K562 (cell line): ENCODE results near the gene CORT. TPM values are rescaled to one million over a fixed set of nuclear protein-coding genes. Genes with fewer than 3 reads are reported as not detected.

Experiments
- ASH1L ChIP-seq: fragments of 450-650 bp; IDR thresholded peaks from 2 replicates; pipeline ENCODE4 v1.6.1; 2018; ENCODE audit warnings: borderline replicate concordance, mild to moderate bottlenecking, low read depth; ENCODE audit not compliant: partially characterized antibody
- CREBBP ChIP-seq: IDR thresholded peaks from one replicate; pipeline ENCODE4 v1.6.1; 2012; ENCODE audit warnings: low read depth, mild to moderate bottlenecking, control low read depth, inconsistent platforms, low read length
- DPF2 ChIP-seq: fragments of 450-650 bp; IDR thresholded peaks from 2 replicates; pipeline ENCODE4 v1.6.1; 2016
- NR1H2 ChIP-seq: sonication (generic); formaldehyde crosslinking; IDR thresholded peaks from 2 replicates; pipeline ENCODE4 v1.4.0; 2020; ENCODE audit warnings: mild to moderate bottlenecking, missing genetic modification reagents
- NR2C1 ChIP-seq, 2 experiments: fragments of 450-650 bp; IDR thresholded peaks; 2 replicates each; pipeline ENCODE4 v1.6.1; 2017; ENCODE audit warnings: mild to moderate bottlenecking in 2 of 2, antibody characterized with exemption in 1 of 2, inconsistent platforms in 1 of 2, missing compliant biosample characterization in 1 of 2, missing genetic modification characterization in 1 of 2
- POLR3A ChIP-seq: IDR thresholded peaks from 2 replicates; pipeline ENCODE4 v1.6.1; 2011; ENCODE audit warnings: borderline replicate concordance, mild to moderate bottlenecking, moderate library complexity; ENCODE audit not compliant: insufficient read length, insufficient read depth; ENCODE audit errors: extremely low read depth
- PRDM10 ChIP-seq: fragments of 450-650 bp; IDR thresholded peaks from 2 replicates; pipeline ENCODE4 v1.6.1; 2018; ENCODE audit not compliant: partially characterized antibody
- TOE1 ChIP-seq, 2 experiments: fragments of 450-650 bp in 1 of 2; sonication (generic) in 1 of 2; formaldehyde crosslinking in 1 of 2; IDR thresholded peaks; 2 replicates each; pipeline versions ENCODE4 v1.7.1 to v1.8.0; 2016 to 2022; ENCODE audit warnings: borderline replicate concordance in 2 of 2, mild to moderate bottlenecking in 2 of 2, antibody characterized with exemption in 1 of 2, inconsistent platforms in 1 of 2, low read depth in 1 of 2, missing genetic modification reagents in 1 of 2, moderate library complexity in 1 of 2
- TRIM24 ChIP-seq, 2 experiments: fragments of 450-650 bp; IDR thresholded peaks; 2 replicates each; pipeline ENCODE4 v1.6.1; 2016
- VEZF1 ChIP-seq: fragments of 200-800 bp; sonication (Bioruptor generic); IDR thresholded peaks from 2 replicates; pipeline ENCODE4 v1.6.1; 2017; ENCODE audit warnings: missing genetic modification characterization, missing compliant biosample characterization
- ZNF639 ChIP-seq, 2 experiments: fragments of 200-800 bp in 1 of 2; sonication (Bioruptor generic) in 1 of 2; sonication (generic) in 1 of 2; formaldehyde crosslinking in 1 of 2; IDR thresholded peaks in 1 of 2; conservative IDR thresholded peaks in 1 of 2; 2 replicates each; pipeline versions ENCODE4 v1.5.0 to v1.6.1; 2016 to 2020; ENCODE audit warnings: missing compliant biosample characterization in 1 of 2, missing genetic modification characterization in 1 of 2, missing genetic modification reagents in 1 of 2
- ZNF717 ChIP-seq: fragments of 250-450 bp; sonication (Bioruptor Pico); IDR thresholded peaks from 2 replicates; pipeline ENCODE4 v1.5.0; 2021
- polyA plus RNA-seq, 8 experiments: library from polyadenylated mRNA; depleted of rRNA in 4 of 8; stranded (reverse) in 5 of 8; unstranded in 3 of 8; fragments of >200 nt; fragmentation: Nextera tagmentation in 2 of 8; fragmentation: Illumina TruSeq in 1 of 8; extraction: Ambion mirVana in 2 of 8; extraction: Trizol in 1 of 8; gene quantifications; 2 replicates each; pipeline versions ENCODE4 v1.2.1 to v1.2.3, GENCODE V29; 2011 to 2014; ENCODE audit warnings: inconsistent platforms in 1 of 8, missing spikeins in 1 of 8
- total RNA-seq, 7 experiments: library from RNA; depleted of rRNA in 6 of 7; stranded (reverse); fragments of >200 nt in 6 of 7; fragmentation: Illumina TruSeq in 2 of 7; extraction: Trizol in 2 of 7; gene quantifications; 2 replicates each; pipeline versions ENCODE4 v1.2.1 to v1.2.3, GENCODE V29; 2011 to 2021; ENCODE audit warnings: low replicate concordance in 1 of 7
- TF ChIP-seq, protein P1 (sequence below), 2 experiments: fragments of 450-650 bp; IDR thresholded peaks; 2 replicates each; pipeline ENCODE4 v1.6.1; 2018; ENCODE audit warnings: mild to moderate bottlenecking in 2 of 2, low read depth in 1 of 2; ENCODE audit not compliant: partially characterized antibody in 2 of 2

Gene CORT
- total and polyA plus RNA-seq, 9 of the 15 experiments (the other 6 are each of a cell fraction or from before 2014, with no cell fraction given): 0.08 to 0.54 (median 0.13) TPM; not detected in 5

DNA sequence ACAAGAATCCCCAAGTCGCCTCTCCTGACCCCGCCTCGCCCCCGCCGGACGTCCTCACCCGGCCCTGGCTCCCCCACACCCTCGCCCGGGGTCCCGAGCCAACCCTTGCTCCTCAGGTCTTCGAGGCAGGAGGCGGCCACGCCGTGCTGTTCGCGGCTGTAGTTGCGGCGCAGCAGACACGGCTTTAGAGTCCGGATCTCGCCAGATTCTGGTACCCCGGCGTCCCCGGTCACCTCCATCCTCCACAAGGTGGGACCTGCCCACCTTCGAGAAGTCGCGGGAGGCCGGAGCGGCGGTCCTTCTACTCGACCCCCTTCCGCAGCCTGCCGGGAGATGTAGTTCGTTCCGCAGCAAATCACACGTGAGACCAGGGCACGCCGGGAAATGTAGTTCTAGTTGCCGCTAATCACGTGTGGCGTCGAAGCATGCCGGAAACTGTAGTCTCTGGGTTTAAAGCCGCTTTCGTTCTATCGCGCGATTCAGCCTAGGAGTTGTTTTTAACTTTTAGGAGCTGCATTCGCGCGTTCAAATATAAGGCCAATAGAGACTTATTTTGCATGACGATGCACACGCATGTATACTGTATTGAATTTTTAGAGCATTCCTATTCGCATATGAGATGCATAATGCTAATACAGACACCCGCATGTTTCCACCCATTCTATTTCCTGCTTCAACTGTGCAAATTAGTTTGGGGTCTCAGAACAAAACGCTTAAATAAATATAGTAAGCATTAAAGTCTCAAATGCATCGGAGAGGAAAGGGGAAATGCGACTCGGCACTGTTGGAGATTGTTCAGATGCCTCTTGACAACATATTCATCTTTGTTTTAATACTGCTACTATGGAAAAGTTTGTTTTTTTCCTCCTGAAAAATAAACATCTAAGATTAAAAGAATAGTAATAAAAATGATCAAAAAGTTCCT lies 22.7 kb downstream of the CORT start, which contains the start of gene DFFA (continued):
- TF ChIP-seq PRDM10 (peak; percentile 82), NR2C1 (IDR thresholded peaks at IDR 0.05) (peak; percentile 92), NR2C1 (tag; IDR thresholded peaks at IDR 0.05) (peak; percentile 96), DPF2 (no peak; the same call in 1 of the 2 replicates), TOE1 (IDR thresholded peaks at IDR 0.05; ENCODE audit: borderline replicate concordance) (peak; percentile 91), TOE1 (CRISPR knock-in tag; IDR thresholded peaks at IDR 0.05; ENCODE audit: borderline replicate concordance, low read depth) (0 out of 2 replicates have a peak, but pooled peaks have one; percentile 54), VEZF1 (CRISPR knock-in tag) (peak; percentile 85), ZNF717 (CRISPR knock-in tag) (no peak), ASH1L (peak; percentile 75), NR1H2 (CRISPR knock-in tag) (no peak), ZNF639 (CRISPR knock-in tag; conservative IDR thresholded peaks at IDR 0.05 in 1 of 2, IDR thresholded peaks at IDR 0.05 in 1 of 2) (peak in 1 of 2 experiments; percentile 86; a peak in 2 of 4 replicates), POLR3A (no peak), CREBBP (no peak), TRIM24 (IDR thresholded peaks at IDR 0.05) (peak in 1 of 2 experiments; percentile 36; a peak in 2 of 4 replicates)
- TF ChIP-seq, protein P1, sequence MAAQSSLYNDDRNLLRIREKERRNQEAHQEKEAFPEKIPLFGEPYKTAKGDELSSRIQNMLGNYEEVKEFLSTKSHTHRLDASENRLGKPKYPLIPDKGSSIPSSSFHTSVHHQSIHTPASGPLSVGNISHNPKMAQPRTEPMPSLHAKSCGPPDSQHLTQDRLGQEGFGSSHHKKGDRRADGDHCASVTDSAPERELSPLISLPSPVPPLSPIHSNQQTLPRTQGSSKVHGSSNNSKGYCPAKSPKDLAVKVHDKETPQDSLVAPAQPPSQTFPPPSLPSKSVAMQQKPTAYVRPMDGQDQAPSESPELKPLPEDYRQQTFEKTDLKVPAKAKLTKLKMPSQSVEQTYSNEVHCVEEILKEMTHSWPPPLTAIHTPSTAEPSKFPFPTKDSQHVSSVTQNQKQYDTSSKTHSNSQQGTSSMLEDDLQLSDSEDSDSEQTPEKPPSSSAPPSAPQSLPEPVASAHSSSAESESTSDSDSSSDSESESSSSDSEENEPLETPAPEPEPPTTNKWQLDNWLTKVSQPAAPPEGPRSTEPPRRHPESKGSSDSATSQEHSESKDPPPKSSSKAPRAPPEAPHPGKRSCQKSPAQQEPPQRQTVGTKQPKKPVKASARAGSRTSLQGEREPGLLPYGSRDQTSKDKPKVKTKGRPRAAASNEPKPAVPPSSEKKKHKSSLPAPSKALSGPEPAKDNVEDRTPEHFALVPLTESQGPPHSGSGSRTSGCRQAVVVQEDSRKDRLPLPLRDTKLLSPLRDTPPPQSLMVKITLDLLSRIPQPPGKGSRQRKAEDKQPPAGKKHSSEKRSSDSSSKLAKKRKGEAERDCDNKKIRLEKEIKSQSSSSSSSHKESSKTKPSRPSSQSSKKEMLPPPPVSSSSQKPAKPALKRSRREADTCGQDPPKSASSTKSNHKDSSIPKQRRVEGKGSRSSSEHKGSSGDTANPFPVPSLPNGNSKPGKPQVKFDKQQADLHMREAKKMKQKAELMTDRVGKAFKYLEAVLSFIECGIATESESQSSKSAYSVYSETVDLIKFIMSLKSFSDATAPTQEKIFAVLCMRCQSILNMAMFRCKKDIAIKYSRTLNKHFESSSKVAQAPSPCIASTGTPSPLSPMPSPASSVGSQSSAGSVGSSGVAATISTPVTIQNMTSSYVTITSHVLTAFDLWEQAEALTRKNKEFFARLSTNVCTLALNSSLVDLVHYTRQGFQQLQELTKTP (IDR thresholded peaks at IDR 0.05; ENCODE audit: low read depth in 1 of 2, partially characterized antibody in 2 of 2): peak; percentile 35 to 99
